Cardiac fibroblast (primary cell): ENCODE data around the gene FAM13A.

ENCODE experiments used
- DNase-seq, 2 donors: peaks; one replicate each; pipeline versions ENCODE4 v3.0.0 to v3.0.0-alpha.2; 2010; ENCODE audit warnings: low read depth in 2 of 2
- H3K4me3 ChIP-seq, 2 donors: replicated peaks in 1 of 2; 1 replicate in 1 of 2; 2 replicates in 1 of 2; pipeline ENCODE4 v1.5.1; 2011; ENCODE audit warnings: low read depth in 2 of 2, low read length in 2 of 2, mild to moderate bottlenecking in 2 of 2, moderate library complexity in 1 of 2
- CTCF ChIP-seq: IDR thresholded peaks from one replicate; pipeline ENCODE4 v1.5.1; 2011; ENCODE audit warnings: low read depth, mild to moderate bottlenecking, low read length, inconsistent platforms

The FAM13A gene

GRCh38 chr4:88737307-88737941 lies 319.6 kb downstream of the FAM13A start:
- TF ChIP-seq CTCF = no peak
- no peak overlapping the region for H3K4me3 ChIP-seq
- no peak for DNase-seq

GRCh38 chr4:88736264-88736663 lies 320.7 kb downstream of the FAM13A start:
- TF ChIP-seq CTCF = no peak
- no peak overlapping the region for H3K4me3 ChIP-seq
- no peak for DNase-seq

- TF ChIP-seq CTCF = no peak
- H3K4me3 ChIP-seq = no peak overlapping the region
- peak; percentile 31 to 40 for DNase-seq
Observed at GRCh38 chr4:88735564-88735963, 321.4 kb downstream of the FAM13A start.

GRCh38 chr4:88734403-88734949 lies 322.5 kb downstream of the FAM13A start:
- no peak for DNase-seq
- H3K4me3 ChIP-seq = no peak overlapping the region

GRCh38 chr4:88732714-88733368 lies 324.1 kb downstream of the FAM13A start:
- TF ChIP-seq CTCF = no peak
- no peak for DNase-seq
- no peak overlapping the region for H3K4me3 ChIP-seq

More at GRCh38 chr4:88734403-88734949, 322.5 kb downstream of the FAM13A start:
- TF ChIP-seq CTCF = no peak

- no peak overlapping the region for H3K4me3 ChIP-seq
- peak in 1 of 2 donors; percentile 13 for DNase-seq
- no peak for TF ChIP-seq CTCF
Observed at GRCh38 chr4:88731381-88731780, 325.6 kb downstream of the FAM13A start.

GRCh38 chr4:88730811-88731210 lies 326.2 kb downstream of the FAM13A start:
- no peak for TF ChIP-seq CTCF
- H3K4me3 ChIP-seq = no peak overlapping the region
- no peak for DNase-seq
